D721Med (cell line): ENCODE results near the gene GUCY1A2.
"Not testable (repeated sequence)": the region's sequence is repeated elsewhere in the genome, so short reads cannot be mapped to it uniquely, and the experiment has no call there.

Experiments
- DNase-seq: peaks from one replicate; pipeline ENCODE4 v3.0.0; 2011; ENCODE audit warnings: low spot score; ENCODE audit not compliant: insufficient read length
- FAIRE-seq: peaks from 2 replicates; lab custom pipeline; 2011; peaks lifted over from hg19 to GRCh38; lab: Jason Lieb, UNC
- CTCF ChIP-seq: IDR thresholded peaks from 2 replicates; pipeline ENCODE4 v1.5.1; 2012; ENCODE audit warnings: mild to moderate bottlenecking, control low read depth; ENCODE audit not compliant: insufficient read depth; ENCODE audit errors: missing control alignments

The GUCY1A2 gene

DNA sequence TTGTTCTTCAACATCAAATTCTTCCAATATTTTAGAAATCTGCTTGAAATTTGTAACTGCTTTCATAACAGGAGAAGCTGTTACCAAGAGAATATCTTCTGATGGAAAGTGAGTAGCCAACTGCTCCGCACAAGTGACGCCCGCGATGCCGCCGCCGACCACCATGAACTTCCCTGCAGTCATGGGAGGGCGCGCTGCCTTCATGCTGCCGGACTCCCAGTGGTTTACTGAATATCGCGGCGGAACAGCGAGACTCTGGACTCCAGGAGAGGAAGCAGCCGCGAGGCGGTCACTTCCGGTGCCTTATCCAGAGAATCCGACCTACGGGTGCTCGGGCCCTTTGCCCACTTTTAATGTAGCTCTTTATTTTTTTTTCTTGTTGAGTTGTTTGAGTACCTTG, 190.6 kb downstream of the GUCY1A2 start:
- no peak for DNase-seq
- TF ChIP-seq CTCF: no peak
- no peak for FAIRE-seq

GRCh38 chr11:106826558-106826957, 191.7 kb downstream of the GUCY1A2 start:
- not testable (repeated sequence) for FAIRE-seq, DNase-seq

GRCh38 chr11:106821826-106822225, 196.4 kb downstream of the GUCY1A2 start:
- DNase-seq (no peak), FAIRE-seq (no peak)
- TF ChIP-seq CTCF: no peak

GRCh38 chr11:106821291-106821690, 197.0 kb downstream of the GUCY1A2 start:
- DNase-seq (no peak), FAIRE-seq (no peak)
- TF ChIP-seq CTCF: no peak

GRCh38 chr11:106818443-106818842, 199.8 kb downstream of the GUCY1A2 start:
- DNase-seq: no peak
- no peak for TF ChIP-seq CTCF
- no peak for FAIRE-seq

DNA sequence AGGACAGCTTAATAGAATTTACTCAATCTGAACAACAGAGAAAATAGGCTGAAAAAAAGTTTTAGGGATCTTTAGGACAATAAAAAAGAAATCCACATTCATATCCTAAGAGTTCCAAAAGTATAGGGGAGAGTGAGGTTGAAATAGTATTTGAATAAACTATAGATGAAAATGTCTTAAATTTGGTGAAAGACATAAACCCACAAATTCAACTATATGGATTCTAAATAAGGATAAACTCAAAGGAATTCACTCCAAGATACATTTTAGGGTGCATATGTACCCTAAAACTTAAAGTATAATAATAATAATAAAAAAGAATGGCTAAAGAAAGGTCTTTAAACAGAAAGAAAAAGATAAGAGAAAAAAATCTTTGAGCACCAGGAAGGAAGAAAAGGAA, 203.1 kb downstream of the GUCY1A2 start:
- TF ChIP-seq CTCF: no peak
- DNase-seq (no peak), FAIRE-seq (no peak)

DNA sequence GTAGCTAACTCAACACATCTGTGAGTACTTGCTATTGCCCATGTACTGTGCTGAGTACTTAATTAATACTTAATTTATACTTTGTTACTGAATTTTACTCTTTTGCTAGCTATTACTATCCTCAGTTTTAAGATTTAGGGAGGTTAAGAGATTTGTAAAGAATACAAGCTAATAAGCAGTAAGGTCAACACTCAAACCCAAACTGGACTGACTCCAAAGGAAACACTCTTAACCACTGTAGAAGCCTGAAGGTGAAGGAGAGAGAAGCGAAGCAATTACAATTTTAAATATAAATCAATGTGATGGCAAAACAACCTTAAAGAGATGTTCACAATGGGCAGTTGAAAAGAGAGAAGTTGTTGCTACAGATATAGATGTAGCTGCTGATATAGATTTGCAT, 204.5 kb downstream of the GUCY1A2 start:
- no peak for FAIRE-seq

More for the DNA sequence above, 204.5 kb downstream of the GUCY1A2 start:
- no peak for DNase-seq
- no peak for TF ChIP-seq CTCF
